Cortex of kidney (tissue), 1 donor: ENCODE data around the gene S100A6.

Experiments used
- DNase-seq: peaks from one replicate; lab custom pipeline; 2025; lab: John Stamatoyannopoulos, UW

Gene S100A6

DNA sequence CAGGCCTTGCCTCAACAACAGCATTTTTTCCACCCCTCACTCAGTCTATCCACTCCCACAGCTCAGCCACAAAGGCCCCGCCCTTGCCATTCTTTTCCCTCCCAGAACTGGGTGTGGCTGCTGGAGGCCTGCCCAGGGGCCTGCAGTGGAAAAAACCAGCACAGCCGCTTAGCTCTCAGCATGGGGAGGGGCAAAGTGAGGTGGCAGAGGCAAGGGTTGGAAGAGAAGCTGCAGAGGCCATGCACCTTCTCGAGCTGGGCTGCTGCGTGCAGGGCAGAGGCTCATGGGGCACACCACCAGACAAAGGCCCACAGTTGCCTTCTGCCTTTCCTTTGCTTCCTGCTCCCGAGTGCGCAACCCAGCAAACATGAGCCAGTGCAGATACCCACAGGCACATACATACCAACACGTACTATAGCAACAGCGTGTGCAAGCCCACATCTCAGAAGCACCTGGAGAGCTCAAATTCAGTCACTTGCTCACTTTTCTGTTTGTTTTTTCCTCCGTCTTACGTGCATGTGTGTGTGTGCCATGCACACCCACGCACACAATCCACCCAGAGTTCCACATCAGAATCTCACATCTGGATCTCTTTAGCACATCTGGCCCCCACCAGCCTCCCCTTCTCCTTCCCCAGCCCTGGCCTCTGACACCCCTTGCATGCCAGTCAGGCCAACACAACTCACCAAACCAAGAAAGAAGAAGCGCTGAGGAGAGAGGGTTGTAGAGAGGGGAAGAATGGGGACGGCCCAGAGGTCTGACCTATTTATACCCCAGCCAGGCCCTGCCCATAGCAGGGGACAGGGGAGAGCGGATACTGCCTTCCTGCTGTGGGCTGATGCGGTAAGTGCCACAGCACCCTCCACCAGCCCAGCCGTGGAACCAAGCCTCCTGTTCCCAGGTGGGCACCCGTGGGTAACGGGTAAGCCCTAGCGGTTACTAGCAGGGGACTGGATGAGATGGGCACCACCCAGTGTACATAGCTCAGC, 9.6 kb upstream of the S100A6 start, which contains the start of gene S100A4:
Gene S100A4 (minus strand): TSS at position 740 of the 989 bp plus-strand sequence. CDS start 1,012 bp downstream, outside the sequence.
- DNase-seq = no peak

DNA sequence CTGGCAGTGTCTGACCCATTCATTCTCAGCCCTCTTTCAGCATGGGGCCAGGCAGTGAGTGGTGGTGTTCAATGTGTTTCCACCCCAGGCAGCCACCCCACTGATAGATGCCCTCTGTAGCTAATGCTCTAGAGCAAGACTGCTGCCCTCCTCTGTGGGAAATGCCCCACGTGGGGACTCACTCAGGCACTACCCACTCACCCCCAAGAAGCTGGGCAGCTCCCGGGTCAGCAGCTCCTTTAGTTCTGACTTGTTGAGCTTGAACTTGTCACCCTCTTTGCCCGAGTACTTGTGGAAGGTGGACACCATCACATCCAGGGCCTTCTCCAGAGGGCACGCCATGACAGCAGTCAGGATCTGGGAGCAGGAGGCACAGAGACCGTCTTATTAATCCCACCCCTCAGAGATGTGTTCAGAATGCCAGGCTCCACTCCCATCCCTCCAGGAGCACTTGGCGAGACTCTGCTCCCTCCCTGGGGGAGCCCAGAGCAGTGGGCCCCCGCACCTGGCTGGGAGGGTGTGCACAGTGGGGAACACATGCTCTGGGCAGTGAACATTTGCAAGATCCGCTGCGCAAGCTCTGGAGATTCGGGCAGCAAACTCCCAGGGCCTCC, 8.8 kb upstream of the S100A6 start:
- DNase-seq = no peak

DNA sequence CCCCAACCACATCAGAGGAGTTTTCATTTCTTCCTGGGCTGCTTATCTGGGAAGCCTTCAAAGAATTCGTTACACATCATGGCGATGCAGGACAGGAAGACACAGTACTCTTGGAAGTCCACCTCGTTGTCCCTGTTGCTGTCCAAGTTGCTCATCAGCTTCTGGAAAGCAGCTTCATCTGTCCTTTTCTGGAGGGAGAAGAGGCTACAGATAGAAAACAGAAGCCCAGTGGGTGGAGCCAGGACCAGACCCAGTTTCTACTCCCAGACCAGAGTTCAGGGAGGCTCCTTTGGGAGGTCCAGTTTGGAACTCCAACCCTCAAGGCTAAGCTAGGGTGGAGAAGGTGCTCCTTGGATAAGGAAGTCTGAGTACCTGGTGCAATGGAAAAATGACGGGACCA, 7.9 kb upstream of the S100A6 start:
- DNase-seq = no peak

DNA sequence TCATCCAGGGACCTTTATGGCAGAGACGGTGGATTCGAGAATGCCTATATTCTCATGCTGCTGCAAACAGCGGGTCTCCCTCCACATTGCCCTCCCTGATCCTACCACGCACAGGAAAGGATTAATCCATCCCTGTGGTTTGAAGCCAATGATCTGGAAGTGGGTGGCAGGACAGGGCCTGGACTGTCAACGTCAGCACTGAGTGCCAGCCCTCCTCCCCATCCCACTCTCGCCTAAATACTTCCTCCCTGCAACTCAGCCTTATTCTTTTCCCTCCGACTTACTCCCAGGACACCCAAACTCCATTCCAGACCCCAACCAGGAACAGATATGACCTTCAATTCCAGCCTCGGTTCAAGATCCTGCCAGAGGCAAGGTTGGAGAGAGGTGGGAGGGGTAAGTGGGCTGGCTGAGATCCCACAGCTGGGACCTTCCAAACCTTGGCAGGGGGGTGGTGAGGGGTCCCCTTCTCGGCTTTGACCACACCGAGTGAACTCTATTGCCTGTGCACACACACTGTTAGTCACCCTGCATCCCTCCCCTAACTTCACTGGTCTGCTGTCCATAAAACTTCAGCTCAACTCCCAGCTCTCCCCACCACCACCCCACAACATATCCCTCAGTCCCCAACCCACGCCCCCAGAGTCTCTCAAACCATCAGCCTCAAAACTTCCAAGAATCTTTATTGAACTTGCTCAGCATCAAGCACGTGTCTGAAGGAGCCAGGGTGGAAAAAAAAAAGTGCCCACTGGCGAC, 7.3 kb upstream of the S100A6 start:
- DNase-seq = no peak

DNA sequence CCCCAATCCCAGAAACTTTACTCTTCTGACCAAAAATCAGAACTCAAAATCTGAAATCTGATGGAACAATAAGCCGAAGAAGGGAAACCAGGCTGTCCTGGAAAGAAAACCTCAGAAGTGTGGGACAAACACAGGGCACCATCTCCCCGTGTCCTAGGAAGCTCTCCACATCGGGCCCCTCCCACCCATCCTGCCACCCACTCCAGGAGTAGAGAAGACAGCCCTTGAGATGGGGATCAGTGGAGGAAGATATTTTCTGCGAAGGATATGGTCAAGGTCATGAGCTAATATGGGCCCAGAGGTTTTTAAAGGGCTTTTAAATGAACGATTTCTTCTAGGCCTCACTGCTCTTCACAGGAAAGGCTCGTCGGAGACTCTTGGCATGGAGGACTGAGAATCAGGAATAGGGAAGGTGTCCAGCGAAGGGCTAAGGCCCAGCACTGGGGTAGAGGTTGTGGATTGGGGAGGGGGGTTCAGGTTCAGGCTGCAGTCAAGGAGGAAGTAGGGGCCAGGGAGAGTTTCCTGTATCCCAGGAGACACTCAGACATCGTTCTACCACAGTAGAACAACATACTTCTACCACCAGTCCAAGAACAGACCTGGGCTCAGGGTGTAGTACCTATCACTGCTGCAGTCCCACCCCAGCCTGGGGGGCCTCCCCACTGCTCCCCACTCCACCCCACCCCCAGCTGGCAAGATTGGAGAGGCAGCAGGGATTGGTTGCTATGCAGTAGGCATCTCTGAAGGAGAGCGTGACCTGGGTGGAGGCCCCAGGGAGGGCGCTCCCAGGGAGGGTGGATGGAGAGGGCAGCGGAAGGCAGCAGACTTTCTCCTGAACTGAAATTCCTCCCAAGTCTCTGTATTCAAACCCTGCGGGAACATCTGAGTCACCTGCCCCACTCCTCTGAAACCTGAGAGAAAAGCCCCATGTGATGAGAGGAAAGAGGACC, 6.1 kb upstream of the S100A6 start:
- DNase-seq = no peak

DNA sequence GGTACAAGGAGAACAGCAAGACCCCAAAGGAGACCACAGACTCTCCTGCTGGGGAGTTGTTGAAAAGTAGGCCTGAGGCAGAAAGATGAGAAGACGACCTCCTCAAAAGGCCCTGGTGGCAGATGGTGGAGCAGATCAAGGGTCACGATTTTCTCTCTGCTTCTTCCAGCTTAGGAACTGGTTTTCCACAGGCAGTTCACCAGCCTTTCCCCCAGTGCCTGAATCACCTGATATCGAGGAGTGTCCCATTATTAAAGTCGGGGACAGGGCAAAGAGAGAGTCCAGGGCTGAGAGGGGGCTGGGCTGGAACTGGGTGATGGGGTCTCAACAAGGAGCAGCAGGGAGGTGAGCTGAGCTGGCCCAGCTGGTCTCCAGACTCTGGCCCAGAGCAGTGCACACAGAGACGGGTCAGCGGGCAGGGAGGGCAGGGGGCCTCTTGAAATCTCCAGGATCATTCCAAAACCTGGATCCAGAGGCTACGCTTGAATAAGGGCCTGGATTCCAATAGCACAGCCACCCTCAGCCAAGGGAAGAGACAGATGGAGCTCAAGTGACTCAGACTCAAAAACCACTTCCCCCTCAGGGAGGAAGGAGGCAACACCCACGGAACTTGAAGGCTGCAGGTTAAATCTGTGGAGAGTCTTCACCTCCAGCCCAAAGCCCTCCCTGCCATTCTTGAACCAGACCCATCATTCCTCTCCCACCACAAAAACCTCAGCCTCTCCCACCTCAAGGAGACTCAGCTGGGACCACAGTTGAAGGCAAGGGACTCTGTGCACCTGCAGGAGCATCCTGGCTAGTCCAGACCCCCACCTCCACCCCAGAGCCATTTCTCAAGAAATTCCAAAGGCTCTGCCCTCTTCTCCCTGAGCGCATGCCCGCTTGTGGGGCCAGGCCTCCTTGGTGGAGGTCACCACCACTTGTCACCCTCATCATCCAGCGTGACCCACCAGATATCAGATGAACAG, 4.9 kb upstream of the S100A6 start, which contains the start of gene S100A5:
Gene S100A5 (minus strand): TSS at position 541 of the 968 bp plus-strand sequence. CDS start 743 bp downstream, outside the sequence.
- DNase-seq = no peak

DNA sequence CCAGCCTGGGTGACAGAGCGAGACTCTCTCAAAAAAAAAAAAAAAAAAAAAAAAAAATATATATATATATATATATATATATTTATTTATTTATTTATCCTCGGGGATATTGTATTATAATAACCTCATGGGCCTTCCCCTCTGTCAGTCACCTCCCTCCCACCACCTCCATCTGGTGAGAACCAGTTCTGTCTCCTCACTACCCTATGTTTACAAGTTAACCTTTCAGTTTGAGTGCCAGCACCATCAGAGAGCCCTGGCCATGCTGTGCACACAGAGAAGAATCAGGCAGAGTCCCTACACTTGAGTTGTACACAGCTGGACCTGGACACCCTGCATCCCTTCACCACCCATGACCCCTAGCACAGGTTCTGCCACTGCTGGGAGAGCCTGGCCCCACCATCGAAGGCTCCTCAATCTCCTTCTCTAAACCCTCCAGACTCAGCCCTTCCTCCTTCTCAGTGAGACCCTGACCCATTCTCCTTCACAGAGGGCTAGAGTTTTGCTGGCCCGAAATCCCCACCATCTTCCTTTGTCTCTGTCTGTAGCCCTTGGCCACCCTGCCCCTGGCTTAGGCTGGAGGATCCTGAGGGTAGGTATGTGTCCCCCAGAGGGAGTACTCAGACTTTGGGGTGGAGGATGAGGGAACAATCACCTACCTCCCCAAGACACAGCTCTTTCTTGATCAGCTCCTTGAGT, 3.8 kb upstream of the S100A6 start:
- no peak for DNase-seq

DNA sequence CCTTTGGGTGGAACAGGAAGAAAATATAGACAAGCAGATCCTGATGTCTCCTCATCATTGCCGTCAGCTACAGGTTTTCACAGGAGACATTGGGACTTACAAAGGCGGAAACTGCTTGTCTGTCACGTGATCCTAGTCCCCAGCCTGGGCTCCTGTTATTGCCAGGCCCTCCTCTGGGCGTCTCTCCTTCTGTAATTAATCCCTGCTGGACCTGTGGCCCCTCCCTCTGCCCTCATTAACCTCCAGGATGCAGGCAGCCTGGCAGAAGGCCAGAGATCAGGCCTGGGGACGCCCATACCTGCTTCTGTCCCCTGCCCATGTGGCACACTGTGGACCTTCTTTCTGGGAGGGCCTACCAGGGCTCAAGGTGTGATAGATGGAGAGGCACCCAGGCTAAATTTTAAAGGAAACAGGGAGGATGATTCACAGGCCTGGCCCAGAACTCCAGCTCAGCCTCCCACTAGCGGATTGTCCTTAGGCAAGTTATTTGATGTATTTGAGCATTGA, 2.6 kb upstream of the S100A6 start:
- no peak for DNase-seq

DNA sequence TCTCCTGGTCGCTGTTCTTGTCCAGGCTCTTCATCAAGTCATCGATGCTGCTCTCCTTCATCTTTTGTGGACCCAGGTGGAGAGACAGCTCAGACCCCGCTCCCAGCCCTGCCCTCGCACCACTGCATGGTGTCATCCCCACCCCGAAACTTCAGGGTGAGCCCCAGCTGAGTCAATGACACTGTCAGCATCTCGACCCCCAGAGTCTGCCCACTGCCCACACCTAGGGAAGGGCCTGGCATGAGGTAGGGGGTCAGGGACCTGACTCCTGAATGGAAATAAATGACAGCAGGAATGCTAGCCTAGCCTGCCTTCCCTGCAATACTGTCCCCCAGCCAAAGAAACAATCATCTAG, 1.6 kb upstream of the S100A6 start:
- no peak for DNase-seq

DNA sequence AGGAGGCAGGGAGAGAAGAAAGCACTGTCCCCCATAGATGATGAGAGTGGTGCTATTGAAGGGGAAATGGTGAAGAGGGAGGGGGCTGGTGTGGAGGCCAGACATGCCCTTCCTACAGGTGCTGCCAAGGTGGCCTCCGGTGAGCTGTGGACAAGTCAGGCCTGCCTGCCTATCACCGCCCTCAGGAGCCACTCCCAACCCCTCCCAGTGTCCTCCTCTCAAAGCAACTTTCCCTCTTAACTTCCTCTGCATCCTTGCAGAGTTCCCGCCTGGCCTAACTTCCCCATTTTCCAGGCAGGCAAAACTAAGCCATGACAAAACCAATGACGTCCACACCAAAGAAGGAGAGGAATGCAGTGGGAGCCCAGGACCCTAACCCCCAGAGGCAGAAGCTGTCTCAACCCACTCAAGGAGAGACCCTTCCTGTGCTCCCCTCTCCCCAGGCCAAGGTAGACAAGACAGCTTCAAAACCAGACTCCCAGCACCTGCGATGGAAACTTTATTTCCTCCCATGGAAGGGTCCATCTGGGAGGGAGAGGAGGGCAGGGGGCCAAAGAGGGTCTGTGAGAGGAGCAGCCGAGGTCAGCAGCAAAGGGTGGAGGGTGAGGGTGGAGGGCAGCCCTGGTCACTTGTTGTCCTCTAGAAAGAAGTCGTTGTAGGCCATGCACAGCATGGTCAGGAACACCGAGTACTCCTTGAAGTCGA, 1.0 kb upstream of the S100A6 start:
- no peak for DNase-seq

DNA sequence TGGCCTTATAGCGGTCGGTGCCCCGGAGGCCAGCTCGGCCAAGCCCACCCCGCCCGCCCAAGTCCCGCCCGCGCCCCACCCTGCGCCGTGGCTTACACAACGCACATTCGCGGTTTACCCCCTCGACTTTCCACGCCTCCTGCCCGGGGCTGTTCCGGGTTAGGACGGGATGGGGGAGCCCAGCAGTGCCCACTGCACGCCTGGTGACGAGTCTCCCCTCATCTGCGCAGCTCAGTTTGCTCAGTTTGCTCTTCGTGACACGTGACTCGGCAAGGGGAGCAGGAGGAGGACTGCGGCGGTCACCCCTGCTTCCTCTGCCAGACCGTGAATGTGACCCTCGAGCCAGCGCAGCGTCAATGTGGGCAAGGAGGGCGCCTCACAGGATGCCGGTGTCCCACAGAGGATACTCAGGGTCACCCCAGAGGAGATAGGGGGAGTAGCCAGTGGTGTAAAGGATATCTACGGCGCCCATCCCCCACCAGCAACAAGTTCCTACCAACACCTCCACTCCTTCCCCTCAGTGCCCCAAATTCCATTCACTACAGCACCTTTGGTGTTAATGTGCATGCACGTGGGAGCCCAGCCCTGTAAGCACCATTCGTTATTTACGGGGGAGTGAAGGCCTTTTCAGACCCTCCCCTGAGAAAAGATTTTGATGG, 350 bp upstream of the S100A6 start:
- no peak for DNase-seq

DNA sequence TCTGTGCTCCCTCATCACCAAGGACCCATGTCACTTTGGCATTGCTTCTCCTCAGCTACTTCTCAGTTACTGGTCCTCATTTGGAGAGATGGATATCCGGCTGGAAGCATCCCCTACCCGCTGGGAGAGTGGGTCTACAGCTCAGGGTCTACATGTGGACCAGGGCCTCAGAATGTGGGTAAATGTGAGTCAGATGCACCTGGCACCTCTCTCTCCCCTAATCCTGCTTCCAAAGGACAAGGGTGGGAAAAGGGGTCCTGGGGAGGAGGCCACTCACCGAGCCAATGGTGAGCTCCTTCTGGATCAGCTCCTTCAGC, 908 bp downstream of the S100A6 start:
- no peak for DNase-seq

DNA sequence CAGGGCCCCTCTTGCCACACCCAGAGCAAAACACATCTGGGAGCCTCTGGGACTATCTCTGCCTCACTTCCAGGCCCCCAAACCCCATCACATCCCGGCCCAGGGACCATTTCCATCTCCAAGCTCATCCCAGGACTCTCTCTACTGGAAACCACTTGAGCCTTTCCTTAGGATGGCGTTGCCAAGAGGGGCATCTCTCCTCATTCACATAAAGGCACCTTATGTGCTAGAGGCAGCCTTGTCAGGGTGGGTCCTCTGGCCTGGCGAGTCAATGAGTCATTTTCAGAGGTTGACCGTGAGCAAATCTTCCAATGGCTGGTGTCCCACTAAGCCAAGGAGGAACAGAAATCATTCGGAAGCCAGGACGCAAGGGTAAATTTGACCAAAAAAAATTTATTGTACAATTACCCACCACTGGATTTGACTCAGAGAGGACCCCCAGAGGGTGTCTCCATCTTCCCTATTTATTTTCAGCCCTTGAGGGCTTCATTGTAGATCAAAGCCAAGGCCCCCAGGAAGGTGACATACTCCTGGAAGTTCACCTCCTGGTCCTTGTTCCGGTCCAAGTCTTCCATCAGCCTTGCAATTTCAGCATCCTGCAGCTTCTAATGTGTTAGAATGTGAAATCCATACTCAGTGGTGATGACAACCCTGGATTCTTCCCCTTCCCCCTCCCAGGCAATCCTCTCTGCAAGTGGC, 1.4 kb downstream of the S100A6 start:
- DNase-seq = no peak

DNA sequence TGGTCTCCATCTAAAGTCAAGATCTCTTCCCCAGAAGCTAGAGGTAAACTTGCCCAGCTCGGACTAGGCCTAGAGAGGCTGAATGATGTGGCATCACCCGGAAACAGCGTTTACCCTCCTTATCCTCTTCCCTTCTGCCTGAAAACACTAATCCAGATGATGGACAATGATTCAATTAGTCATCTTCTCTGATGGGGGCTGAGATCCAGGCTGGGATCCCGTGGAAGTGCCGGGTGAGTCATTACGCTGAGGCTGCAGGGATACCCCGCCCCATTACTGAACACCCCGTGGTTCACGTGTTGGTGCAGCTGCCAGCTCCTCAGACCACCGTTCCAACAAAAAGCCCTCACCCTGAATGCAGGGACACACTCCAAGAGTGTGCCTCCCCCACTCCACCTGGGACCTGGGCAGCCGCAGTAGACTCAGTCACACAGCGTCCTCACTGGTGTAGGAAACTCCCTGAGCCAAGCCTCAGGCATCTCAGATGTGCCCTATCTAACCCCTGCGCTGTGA, 2.0 kb downstream of the S100A6 start:
- no peak for DNase-seq

DNA sequence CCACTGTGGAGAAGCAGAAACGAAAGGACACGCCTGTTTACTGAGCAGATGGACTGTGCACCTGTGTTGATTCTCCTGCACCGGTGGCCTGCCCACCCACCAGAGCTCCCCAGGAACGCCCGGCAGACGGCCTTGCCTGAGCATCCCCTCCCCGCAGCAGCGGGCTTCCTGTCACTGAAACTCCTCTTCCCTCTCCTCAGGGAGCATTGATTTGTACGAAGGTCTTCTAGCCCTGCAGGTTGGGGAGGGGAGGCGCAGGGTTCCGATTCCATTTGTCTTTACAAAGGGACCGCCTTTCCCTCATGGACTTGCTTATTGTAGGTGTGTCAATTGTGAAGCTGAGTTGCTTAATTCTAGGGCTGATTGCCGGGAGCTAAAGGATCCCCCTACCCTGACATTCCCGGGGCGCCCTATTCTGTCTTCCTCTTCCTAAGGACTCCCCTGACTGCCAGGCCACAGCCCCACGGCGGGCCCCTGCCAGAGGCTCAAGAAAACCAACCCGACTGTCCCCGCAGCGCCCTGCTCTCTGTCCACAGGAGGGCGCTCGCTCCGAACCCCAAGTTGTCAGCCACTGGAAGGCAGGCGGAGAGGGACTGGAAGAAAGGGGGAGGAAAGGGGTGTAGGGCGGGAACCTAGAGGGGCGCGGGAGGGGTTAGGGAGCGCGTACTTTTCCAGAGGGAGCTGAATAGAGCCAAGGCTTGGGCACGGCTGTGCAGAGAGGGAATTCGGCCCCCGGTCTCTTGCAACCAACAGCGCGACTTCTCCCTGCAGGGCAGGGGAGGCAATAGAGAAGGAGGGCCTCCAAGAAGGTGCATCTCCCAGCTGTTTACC, 2.8 kb downstream of the S100A6 start:
- DNase-seq = no peak

DNA sequence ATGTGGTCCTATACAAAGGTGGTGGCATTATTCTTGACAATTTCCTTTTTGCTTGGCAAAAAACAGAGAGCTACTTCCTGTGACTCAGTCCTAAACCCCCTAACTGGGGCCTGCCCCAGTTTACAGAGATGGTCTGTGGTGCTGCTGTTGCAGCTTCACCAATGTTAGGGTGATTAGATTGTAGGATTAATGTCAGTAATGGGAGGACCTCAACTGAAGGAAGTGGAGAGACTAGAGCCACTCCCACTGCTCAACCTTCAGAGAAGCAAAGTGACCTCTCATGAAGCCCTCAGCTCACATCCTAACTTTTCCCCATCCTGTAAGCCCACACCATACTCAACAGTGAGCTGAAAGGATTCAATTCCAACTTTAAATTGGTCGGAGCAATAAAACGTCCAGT, 3.6 kb downstream of the S100A6 start:
- no peak for DNase-seq
